ENCODE results near the gene PAGE5.

Gene PAGE5

GRCh38 chrX:55220119-55220794, at the start of gene PAGE5:
Gene PAGE5, plus strand, starts transcription at chrX:55220346. Its CDS starts 1,037 bp downstream, at chrX:55221383.
- no peak for DNase-seq (ENCODE audit: low read depth)

- DNase-seq (ENCODE audit: low read depth), result no peak
These were observed 32.9 kb upstream of the PAGE5 start for GRCh38 chrX:55187281-55187680.

- DNase-seq (ENCODE audit: low read depth), result no peak
These were observed 23.5 kb upstream of the PAGE5 start for GRCh38 chrX:55196688-55197087.

- no peak for DNase-seq (ENCODE audit: low read depth)
These were observed 18.1 kb upstream of the PAGE5 start for GRCh38 chrX:55201930-55202579.

- no peak for DNase-seq (ENCODE audit: low read depth)
These were observed 13.8 kb upstream of the PAGE5 start for GRCh38 chrX:55206162-55206941.

- no peak for DNase-seq (ENCODE audit: low read depth)
These were observed 9.0 kb upstream of the PAGE5 start for GRCh38 chrX:55210931-55211677.

- no peak for DNase-seq (ENCODE audit: low read depth)
These were observed 6.8 kb upstream of the PAGE5 start for GRCh38 chrX:55213381-55213780.

- no peak for DNase-seq (ENCODE audit: low read depth)
These were observed 20.7 kb downstream of the PAGE5 start for GRCh38 chrX:55240788-55241340.

- DNase-seq (ENCODE audit: low read depth), result no peak
These were observed 33.4 kb downstream of the PAGE5 start for GRCh38 chrX:55253528-55253927.

- no peak for DNase-seq (ENCODE audit: low read depth)
These were observed 40.7 kb downstream of the PAGE5 start for GRCh38 chrX:55260806-55261205.

- no peak for DNase-seq (ENCODE audit: low read depth)
These were observed 44.7 kb downstream of the PAGE5 start, which contains the start of gene PAGE3 for GRCh38 chrX:55264816-55265215. Gene PAGE3, minus strand, starts transcription at chrX:55264916. Its CDS starts 1,013 bp downstream, at chrX:55263903.

All from CMK (cell line).